Testis (tissue), 2 donors: ENCODE data around the gene CFAP107.

Experiments used
- POLR2A ChIP-seq: fragments of 450-650 bp; IDR thresholded peaks from one replicate; pipeline ENCODE4 v1.6.1; 2017; ENCODE audit warnings: antibody characterized with exemption, mild to moderate bottlenecking, moderate library complexity
- TF ChIP-seq, protein P1 (sequence below), 3 experiments: fragments of 450-650 bp in 2 of 3; fragments of 200-600 bp in 1 of 3; sonication (generic) in 1 of 3; IDR thresholded peaks; one replicate each; pipeline ENCODE4 v1.5.1; 2016 to 2019; ENCODE audit warnings: antibody characterized with exemption in 3 of 3, mild to moderate bottlenecking in 2 of 3, moderate library complexity in 1 of 3

DNA sequence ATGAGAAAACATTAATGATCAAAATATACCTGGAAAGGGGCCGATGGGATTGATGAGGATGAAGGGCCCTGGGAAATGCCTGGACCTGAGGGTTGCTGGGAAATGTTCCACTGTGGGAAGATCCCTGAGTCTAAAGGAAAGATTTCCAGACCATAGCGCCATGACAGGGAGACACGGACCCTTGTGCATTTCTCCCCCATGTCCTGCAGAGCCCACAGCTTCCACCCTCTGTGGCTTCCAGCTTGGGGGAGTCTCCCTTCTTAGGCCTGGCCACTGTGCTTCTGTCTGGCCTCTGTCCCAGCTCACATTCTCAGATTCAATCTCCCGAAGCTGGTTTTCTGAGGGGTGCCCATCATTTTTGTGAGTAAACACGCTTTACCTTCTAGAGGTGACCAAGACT, 26.5 kb downstream of the CFAP107 start:
- TF ChIP-seq, protein P1, sequence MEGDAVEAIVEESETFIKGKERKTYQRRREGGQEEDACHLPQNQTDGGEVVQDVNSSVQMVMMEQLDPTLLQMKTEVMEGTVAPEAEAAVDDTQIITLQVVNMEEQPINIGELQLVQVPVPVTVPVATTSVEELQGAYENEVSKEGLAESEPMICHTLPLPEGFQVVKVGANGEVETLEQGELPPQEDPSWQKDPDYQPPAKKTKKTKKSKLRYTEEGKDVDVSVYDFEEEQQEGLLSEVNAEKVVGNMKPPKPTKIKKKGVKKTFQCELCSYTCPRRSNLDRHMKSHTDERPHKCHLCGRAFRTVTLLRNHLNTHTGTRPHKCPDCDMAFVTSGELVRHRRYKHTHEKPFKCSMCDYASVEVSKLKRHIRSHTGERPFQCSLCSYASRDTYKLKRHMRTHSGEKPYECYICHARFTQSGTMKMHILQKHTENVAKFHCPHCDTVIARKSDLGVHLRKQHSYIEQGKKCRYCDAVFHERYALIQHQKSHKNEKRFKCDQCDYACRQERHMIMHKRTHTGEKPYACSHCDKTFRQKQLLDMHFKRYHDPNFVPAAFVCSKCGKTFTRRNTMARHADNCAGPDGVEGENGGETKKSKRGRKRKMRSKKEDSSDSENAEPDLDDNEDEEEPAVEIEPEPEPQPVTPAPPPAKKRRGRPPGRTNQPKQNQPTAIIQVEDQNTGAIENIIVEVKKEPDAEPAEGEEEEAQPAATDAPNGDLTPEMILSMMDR (IDR thresholded peaks at IDR 0.05): no peak
- no peak for TF ChIP-seq POLR2A
